Measurements from ENCODE around the gene HMCN2.

GRCh38 chr9:130352586-130353285 lies 87.2 kb downstream of the HMCN2 start:
- TF ChIP-seq POLR2A (IDR thresholded peaks at IDR 0.05; ENCODE audit: low read depth) (no peak), POLR2AphosphoS5 (IDR thresholded peaks at IDR 0.05) (no peak)

Data from esophagus muscularis mucosa (tissue), 2 donors.